Right renal cortex interstitium (tissue), 3 donors: ENCODE data around the gene ANO7. TPM values are rescaled to one million over a fixed set of nuclear protein-coding genes. Genes with fewer than 3 reads are reported as not detected.

Source experiments
- DNase-seq, 3 donors: peaks; one replicate each; pipeline ENCODE4 v3.0.0-alpha.2; 2013; ENCODE audit warnings: low read depth in 3 of 3, low spot score in 2 of 3
- polyA plus RNA-seq, 3 donors: library from polyadenylated mRNA; unstranded; fragments of 120-200 nt; gene quantifications; one replicate each; pipeline ENCODE4 v1.2.1, GENCODE V29; 2013; ENCODE audit not compliant: insufficient read length in 3 of 3

Gene ANO7
- polyA plus RNA-seq, 3 donors = 1.3 to 2.1 (median 1.4) TPM

GRCh38 chr2:241157841-241158545, 30.5 kb upstream of the ANO7 start:
- DNase-seq = no peak

- no peak for DNase-seq
Measured at GRCh38 chr2:241158546-241158900, 30.0 kb upstream of the ANO7 start.

- no peak for DNase-seq
Measured at GRCh38 chr2:241159116-241159515, 29.4 kb upstream of the ANO7 start.

GRCh38 chr2:241160318-241160717, 28.2 kb upstream of the ANO7 start:
- no peak for DNase-seq

- DNase-seq = no peak
Measured at GRCh38 chr2:241161646-241162281, 26.7 kb upstream of the ANO7 start.

- no peak for DNase-seq
Measured at GRCh38 chr2:241163601-241164118, 24.8 kb upstream of the ANO7 start.

- DNase-seq = no peak
Measured at GRCh38 chr2:241168366-241168765, 20.1 kb upstream of the ANO7 start.

GRCh38 chr2:241173557-241173956, 14.9 kb upstream of the ANO7 start:
- DNase-seq = no peak

GRCh38 chr2:241177526-241178334, 10.7 kb upstream of the ANO7 start:
- DNase-seq = no peak

- DNase-seq = no peak
Measured at GRCh38 chr2:241178961-241179360, 9.5 kb upstream of the ANO7 start.

- no peak for DNase-seq
Measured at GRCh38 chr2:241179899-241180298, 8.6 kb upstream of the ANO7 start.

GRCh38 chr2:241180495-241180894, 8.0 kb upstream of the ANO7 start:
- no peak for DNase-seq

GRCh38 chr2:241182126-241182525, 6.4 kb upstream of the ANO7 start:
- no peak for DNase-seq

GRCh38 chr2:241182531-241183133, 5.8 kb upstream of the ANO7 start:
- DNase-seq = no peak

- DNase-seq = no peak
Measured at GRCh38 chr2:241183221-241183620, 5.3 kb upstream of the ANO7 start.

- no peak for DNase-seq
Measured at GRCh38 chr2:241184901-241185300, 3.6 kb upstream of the ANO7 start.

- no peak for DNase-seq
Measured at GRCh38 chr2:241185961-241186360, 2.5 kb upstream of the ANO7 start.

- no peak for DNase-seq
Measured at GRCh38 chr2:241187101-241187917, 1.2 kb upstream of the ANO7 start.

GRCh38 chr2:241187918-241188234, 601 bp upstream of the ANO7 start:
- no peak for DNase-seq

GRCh38 chr2:241189093-241189855, 797 bp downstream of the ANO7 start:
- no peak for DNase-seq
